ENCODE results near the gene KRTAP5-3.

DNA sequence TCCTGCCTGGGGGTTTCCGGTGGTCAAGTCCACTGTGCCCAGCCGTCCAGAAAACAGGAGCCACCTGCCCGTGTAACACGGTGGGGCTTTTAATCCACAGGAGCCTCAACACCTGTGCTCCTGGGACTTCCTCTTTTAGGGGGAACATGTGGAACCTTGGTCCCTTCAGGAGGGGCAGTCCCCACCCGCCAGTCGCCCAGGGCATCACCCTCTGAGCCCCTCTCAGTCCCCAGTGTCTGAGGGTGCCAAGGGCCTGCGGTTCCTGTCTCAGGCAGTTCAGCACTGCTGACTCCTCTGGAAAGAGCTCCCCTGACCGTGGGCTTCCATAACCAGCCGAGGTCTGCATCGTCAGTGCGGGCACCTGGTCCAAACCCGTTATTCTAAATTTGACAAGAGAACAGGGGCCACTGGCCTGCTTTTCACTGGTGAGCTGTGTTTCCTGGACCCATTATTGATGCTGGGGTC lies 37.1 kb upstream of the KRTAP5-3 start:
- TF ChIP-seq TCF12 (IDR thresholded peaks at IDR 0.05; ENCODE audit: low read depth) (no peak), TAF1 (IDR thresholded peaks at IDR 0.05; ENCODE audit: low read depth) (no peak), ZBTB7A (IDR thresholded peaks at IDR 0.05; ENCODE audit: low read depth) (no peak), CEBPB (IDR thresholded peaks at IDR 0.05) (no peak), TEAD4 (IDR thresholded peaks at IDR 0.05) (no peak), CREB1 (IDR thresholded peaks at IDR 0.05; ENCODE audit: low read depth) (no peak), FOXM1 (IDR thresholded peaks at IDR 0.05; ENCODE audit: borderline replicate concordance, low read depth) (no peak), NFIC (IDR thresholded peaks at IDR 0.05) (no peak), YY1 (IDR thresholded peaks at IDR 0.05; ENCODE audit: low read depth) (no peak)
- TF ChIP-seq, protein P1, sequence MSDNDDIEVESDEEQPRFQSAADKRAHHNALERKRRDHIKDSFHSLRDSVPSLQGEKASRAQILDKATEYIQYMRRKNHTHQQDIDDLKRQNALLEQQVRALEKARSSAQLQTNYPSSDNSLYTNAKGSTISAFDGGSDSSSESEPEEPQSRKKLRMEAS (IDR thresholded peaks at IDR 0.05), result no peak
- TF ChIP-seq, protein P2, sequence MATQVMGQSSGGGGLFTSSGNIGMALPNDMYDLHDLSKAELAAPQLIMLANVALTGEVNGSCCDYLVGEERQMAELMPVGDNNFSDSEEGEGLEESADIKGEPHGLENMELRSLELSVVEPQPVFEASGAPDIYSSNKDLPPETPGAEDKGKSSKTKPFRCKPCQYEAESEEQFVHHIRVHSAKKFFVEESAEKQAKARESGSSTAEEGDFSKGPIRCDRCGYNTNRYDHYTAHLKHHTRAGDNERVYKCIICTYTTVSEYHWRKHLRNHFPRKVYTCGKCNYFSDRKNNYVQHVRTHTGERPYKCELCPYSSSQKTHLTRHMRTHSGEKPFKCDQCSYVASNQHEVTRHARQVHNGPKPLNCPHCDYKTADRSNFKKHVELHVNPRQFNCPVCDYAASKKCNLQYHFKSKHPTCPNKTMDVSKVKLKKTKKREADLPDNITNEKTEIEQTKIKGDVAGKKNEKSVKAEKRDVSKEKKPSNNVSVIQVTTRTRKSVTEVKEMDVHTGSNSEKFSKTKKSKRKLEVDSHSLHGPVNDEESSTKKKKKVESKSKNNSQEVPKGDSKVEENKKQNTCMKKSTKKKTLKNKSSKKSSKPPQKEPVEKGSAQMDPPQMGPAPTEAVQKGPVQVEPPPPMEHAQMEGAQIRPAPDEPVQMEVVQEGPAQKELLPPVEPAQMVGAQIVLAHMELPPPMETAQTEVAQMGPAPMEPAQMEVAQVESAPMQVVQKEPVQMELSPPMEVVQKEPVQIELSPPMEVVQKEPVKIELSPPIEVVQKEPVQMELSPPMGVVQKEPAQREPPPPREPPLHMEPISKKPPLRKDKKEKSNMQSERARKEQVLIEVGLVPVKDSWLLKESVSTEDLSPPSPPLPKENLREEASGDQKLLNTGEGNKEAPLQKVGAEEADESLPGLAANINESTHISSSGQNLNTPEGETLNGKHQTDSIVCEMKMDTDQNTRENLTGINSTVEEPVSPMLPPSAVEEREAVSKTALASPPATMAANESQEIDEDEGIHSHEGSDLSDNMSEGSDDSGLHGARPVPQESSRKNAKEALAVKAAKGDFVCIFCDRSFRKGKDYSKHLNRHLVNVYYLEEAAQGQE (IDR thresholded peaks at IDR 0.05; ENCODE audit: low read depth), result no peak
